DOHH2 (cell line): Measurements from ENCODE around the gene ZNF367.

Experiments
- CTCF ChIP-seq: fragments of 200-600 bp; sonication (generic); IDR thresholded peaks from one replicate; pipeline ENCODE4 v1.5.1; 2014; ENCODE audit warnings: antibody characterized with exemption, mild to moderate bottlenecking, low read depth, low read length; ENCODE audit not compliant: poor library complexity, severe bottlenecking
- EZH2phosphoT487 ChIP-seq: fragments of 200-600 bp; sonication (generic); IDR thresholded peaks from 2 replicates; pipeline ENCODE4 v1.6.1; 2017; ENCODE audit warnings: borderline replicate concordance, mild to moderate bottlenecking, antibody characterized with exemption, low read length, moderate library complexity, mixed read lengths

- TF ChIP-seq CTCF (no peak), EZH2phosphoT487 (no peak)
Measured at GRCh38 chr9:96464426-96464825, 46.3 kb upstream of the ZNF367 start.
